Left cardiac atrium (tissue), 4 donors: ENCODE data around the gene C6orf89. TPM values are rescaled to one million over a fixed set of nuclear protein-coding genes. Genes with fewer than 3 reads are reported as not detected.
A peak's percentile ranks its signal among the peaks of the same experiment; 100 is the strongest.

ENCODE experiments used
- ATAC-seq, 2 donors: fragments of 200-7000 bp; cut with Tn5 transposase; one replicate each; pipeline ENCODE4 v1.9.1; 2020; ENCODE audit warnings: mild to moderate bottlenecking in 2 of 2, moderate library complexity in 2 of 2
- DNase-seq: peaks from one replicate; pipeline ENCODE4 v3.0.0-alpha.2; 2020
- intact Hi-C, 2 donors: fragments of 100-400 bp; cut with DNase I; formaldehyde crosslinking; loops; one replicate each; pipeline versions ENCODE4 v1.14.1 to v1.15.1; 2022 to 2023
- long read RNA-seq: library from polyadenylated mRNA; unstranded; transcript quantifications from one replicate; pipeline ENCODE4 v2.0.0, GENCODE V29; 2021
- total RNA-seq, 2 donors: library from RNA; stranded (reverse); fragmentation: NEBNext Ultra II Directional; extraction: Animal tissue kit (Norgen Biotek cat#: 25700); gene quantifications; one replicate each; pipeline ENCODE4 v1.2.1, GENCODE V29; 2021
- donor health status: DM: no; HTN: yes; CAD: no.
- donor health status: DM: no; HTN: yes; CAD: no; lungs with severe emphysema.
- donor health status: DM: yes; HTN: yes; CAD: no.
- donor health status: Dilated cardiomyopathy.

C6orf89 gene, protein sequence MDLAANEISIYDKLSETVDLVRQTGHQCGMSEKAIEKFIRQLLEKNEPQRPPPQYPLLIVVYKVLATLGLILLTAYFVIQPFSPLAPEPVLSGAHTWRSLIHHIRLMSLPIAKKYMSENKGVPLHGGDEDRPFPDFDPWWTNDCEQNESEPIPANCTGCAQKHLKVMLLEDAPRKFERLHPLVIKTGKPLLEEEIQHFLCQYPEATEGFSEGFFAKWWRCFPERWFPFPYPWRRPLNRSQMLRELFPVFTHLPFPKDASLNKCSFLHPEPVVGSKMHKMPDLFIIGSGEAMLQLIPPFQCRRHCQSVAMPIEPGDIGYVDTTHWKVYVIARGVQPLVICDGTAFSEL
- 10 to 100 TPM; 62.9 to 74.1 TPM for total RNA-seq
- long read RNA-seq, full-length matches to known transcripts: 64 of 87 reads
- long read RNA-seq, partial matches to known transcripts: 5 of 87 reads
- long read RNA-seq, other reads (novel, unspliced or antisense): 18 of 87 reads

DNA sequence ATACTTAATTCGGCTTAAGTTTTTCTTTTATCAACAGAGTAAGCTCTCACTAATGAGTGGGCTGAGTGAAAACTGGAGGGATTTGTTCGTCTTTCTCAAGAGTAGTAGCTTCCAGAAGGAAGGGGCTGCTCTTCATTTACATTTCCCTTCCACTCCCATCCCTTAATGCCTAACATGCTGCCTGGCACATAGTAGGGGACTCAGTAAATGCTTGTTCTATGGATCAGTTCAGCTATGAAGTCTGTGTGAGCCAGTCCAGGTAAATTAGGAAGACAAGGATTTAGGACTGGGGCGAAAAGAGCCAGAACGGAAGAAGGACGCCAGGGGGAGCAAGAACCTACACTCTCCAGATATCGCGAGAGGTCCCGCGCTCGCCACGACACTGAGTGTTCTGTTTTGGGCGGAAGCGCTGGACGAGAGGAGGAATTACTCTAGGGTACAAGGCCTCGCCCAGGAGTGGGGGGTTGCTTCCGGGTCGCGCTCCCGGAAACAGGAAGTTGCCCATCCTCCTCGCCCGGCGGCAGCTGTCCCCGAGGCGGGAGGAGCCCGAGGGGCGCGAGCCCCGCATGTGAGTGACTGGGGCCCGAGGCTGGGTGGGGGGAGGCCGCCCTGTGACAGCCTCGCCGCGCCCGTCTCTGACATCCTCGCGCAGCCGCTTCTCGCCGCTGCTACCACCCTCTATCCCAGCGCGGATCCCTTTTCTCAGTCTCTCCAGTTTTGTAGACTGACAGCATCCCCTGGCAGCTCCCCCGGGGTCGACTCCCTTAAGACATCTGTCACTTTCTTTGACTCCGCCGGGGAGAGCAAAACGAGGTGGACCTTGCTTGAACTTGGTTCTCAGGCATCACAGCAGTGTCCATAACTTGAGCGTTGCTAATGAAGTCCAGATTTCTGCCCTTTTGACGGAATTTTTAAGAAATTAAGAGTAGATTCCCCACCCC, at the start of gene C6orf89:
Gene C6orf89, plus strand, starts transcription at position 492 of the 941 bp plus-strand sequence. CDS start 13,493 bp downstream, outside the sequence.
- DNase-seq (peak; percentile 99), ATAC-seq (peak; percentile 100)
- intact Hi-C loops: loop anchor here (1.0 to 10.0 kb wide), 4 partner anchors 97 to 319 kb away; no protein-coding TSS in a partner anchor

- intact Hi-C loops: loop anchor here in 1 of 2 donors (10.0 kb wide), 1 partner anchor 62 kb away; no protein-coding TSS in a partner anchor
- DNase-seq (no peak), ATAC-seq (no peak)
Observed at GRCh38 chr6:36836111-36837021, 49.4 kb upstream of the C6orf89 start.

DNA sequence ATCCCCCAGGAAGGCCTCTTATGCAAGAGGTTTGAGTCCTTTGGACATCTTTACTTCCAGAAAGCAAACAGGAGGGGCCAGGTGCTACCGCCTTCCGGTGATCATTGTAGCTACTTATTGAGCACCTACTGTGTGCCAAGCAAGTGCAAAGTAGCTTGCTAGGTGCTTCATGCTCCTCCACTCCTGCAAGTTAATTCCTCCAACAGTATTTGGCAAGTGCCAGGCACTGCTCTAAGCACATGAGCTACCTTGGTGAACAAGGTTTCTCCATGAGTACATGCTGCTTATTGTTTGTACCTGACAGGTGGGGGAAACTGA, 48.8 kb upstream of the C6orf89 start:
- DNase-seq: no peak
- no peak for ATAC-seq
- intact Hi-C loops: loop anchor here in 1 of 2 donors (10.0 kb wide), 1 partner anchor 62 kb away; no protein-coding TSS in a partner anchor

- DNase-seq (no peak), ATAC-seq (no peak)
- intact Hi-C loops: loop anchor here in 1 of 2 donors (10.0 kb wide), 1 partner anchor 63 kb away; no protein-coding TSS in a partner anchor
Observed at GRCh38 chr6:36837686-36838085, 48.1 kb upstream of the C6orf89 start.

DNA sequence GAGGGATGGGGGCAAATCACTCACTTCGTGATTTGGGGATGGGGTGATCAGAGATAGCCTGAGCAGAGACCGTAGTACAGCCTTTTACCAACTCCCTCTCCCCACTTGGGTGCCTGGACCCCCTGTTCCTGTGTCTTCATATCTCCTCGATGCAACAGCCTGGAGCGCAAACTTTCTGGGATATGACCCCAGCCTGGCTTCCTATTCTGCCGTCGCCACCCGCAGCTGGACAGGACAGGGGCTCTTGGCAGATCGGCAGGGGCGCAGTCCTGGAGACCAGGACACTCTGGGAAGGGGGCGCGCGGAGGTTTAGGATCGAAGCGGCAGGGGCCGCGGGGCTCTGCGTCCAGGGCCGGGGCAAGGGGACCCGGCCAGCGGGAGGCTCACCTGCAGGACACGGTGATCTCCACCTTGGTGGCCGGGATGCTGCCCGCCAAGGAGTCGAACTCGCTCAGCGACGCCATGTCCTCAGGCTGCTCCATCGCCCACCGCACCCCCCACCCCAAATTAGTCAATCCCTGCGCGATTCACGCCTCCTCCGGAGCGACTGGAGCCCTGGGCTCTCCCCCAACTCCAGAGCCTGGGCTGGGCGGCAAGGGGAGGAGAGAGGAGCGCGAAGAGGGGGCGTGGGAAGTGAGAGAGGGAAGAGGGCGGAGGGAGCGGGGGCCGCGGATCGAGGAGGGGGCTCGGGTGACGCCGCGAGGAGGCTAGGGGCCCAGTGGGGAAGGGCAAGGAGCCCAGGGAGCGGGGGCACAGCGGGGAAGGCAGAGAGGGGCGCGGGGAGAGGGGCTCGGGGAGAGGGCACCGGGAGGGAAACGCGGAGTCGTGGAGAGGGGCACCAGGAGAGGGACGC, 46.6 kb upstream of the C6orf89 start, which contains the start of gene CPNE5:
Gene CPNE5, minus strand, starts transcription at position 549 of the 853 bp plus-strand sequence. Its CDS starts 67 bp downstream, at position 482.
- peak; percentile 52 for DNase-seq
- ATAC-seq: peak; percentile 41 to 53
- intact Hi-C loops: loop anchor here in 1 of 2 donors (10.0 kb wide), 1 partner anchor 64 kb away; no protein-coding TSS in a partner anchor

DNA sequence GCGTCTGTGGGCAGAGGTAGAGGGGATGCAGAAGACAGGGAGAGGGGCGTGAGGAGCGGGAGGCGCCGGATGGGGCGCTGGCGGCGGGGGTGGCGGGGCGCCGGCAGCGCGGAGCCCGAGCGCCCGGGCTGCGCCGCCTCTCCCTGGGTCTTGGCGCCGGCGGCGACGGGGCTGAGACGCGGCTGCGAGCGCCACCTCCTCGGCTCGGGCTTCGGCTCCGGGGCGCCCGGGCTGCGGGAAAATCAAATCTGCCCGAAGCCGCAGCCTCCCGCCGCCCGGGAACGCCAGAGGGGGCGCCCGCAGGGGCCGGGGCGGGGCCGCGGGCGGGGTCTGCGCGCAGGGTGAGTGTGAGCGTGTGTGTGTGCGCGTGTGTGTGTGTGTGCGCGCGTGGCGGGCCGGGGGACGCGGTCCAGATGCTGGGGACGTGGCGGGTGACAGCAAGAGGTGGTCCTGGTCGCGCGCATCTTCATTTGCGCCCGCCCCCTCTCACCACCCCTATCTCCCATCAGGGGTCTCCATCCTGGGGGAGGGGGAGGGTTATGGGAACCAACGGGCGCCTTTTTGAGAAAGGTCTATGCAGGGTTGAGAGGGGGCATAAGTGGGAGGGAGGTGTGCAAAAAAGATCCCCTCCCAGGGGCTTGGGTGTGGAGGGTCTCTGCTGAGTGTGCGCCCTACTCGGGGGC, 45.9 kb upstream of the C6orf89 start:
- intact Hi-C loops: loop anchor here in 1 of 2 donors (10.0 kb wide), 1 partner anchor 65 kb away; no protein-coding TSS in a partner anchor
- DNase-seq: peak; percentile 75

DNA sequence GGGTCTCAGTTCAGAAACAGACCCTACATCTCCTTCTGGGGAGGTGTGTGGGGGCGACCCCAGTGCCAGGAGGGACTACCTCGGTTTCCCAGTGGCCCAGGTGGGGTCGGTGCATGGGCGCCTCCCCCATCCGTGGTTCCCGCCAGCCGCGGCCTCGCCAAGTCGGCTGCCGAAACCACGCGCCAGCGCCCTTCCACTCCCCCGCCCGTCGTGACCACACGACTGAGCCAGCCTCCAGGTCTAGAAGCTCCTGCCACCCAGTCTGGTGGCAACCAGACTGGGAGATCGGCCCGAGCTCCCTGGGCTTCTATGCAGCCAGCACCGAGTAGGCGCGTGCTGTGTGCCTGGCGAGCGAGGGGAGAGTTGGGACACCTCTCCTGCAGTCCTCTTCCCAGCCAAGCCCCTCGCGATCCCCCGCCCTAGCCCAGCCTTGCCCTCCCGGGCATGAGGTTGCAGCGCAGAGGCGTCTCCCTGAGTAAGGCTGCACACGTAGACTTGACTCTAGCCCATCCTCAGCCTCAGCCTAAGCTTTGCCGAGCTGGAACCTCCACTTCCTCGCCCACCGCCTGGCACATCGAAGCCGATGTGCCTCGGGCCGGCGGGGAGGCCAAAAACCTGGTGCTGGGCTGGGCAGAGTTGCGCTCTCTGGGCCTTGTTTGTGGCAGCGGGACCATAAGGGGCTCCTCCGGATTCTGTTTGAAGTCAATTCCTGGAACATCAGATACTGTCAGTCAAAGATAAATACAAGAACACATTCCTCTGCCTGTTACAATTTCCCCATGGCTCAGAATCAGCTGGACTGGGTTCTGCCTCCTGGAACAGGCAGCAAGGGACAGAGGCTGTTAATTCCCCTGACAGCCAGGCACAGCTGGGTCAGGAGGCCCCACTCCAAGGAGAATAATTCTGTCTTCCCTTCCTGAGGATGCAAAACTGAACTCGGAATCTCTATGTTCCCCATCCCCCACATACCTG, 45.0 kb upstream of the C6orf89 start:
- ATAC-seq: peak; percentile 18 to 36
- DNase-seq: peak; percentile 51
- intact Hi-C loops: no loop called here

More for the DNA sequence above, 45.9 kb upstream of the C6orf89 start:
- ATAC-seq: peak; percentile 46 to 69

GRCh38 chr6:36841756-36842155, 44.0 kb upstream of the C6orf89 start:
- DNase-seq (no peak), ATAC-seq (no peak)
- intact Hi-C loops: no loop called here

- DNase-seq (no peak), ATAC-seq (no peak)
Observed at GRCh38 chr6:36843170-36843569, 42.6 kb upstream of the C6orf89 start.

DNA sequence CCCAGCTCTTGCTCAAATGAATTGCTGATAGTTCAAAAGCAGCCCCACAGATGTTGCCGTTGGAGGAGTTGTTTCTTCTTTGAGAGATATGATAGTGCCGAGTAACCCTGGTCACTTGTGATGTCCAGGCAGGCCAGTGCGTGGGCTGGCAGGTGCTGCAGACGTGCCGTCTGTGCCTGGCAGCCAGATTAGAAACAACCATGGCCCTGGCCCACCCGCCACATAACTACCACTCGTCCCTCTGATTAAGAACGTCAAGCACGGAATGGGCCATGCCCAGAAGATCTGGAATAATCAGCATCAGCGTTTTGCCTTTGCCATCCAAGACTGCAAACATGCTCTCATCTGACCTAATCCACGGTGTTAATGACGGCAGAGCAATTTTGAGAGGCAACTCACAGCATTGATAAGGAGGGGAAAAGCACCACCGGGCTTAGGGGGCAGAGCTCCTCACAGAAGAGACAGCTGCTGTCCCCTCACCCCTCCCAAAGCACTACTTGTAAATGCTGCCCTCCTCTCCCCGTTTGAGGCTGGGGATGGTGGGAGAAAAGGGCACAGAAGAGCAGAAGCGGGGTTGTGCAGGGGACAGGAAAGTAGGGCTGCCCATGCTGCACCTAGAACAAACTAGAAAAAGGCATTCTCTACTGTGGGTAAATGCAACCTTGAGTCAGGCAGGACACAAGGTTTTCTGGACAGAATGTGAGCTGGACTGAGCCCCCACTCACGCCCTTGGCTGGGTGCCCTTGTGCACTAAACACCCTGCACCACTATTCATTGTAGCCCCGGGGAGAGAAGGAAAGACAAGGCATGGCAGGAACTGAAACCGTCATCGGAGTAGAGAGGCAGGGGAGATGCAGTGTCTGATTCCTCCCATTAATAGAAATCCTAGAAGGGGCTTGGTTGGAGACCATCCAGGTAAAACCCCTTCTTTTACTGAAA, 41.3 kb upstream of the C6orf89 start:
- DNase-seq: peak; percentile 77

More at GRCh38 chr6:36843170-36843569, 42.6 kb upstream of the C6orf89 start:
- intact Hi-C loops: no loop called here

GRCh38 chr6:36845233-36845632, 40.5 kb upstream of the C6orf89 start:
- DNase-seq (no peak), ATAC-seq (no peak)
- intact Hi-C loops: no loop called here

More for the DNA sequence above, 41.3 kb upstream of the C6orf89 start:
- ATAC-seq: peak; percentile 10 to 42
- intact Hi-C loops: no loop called here

DNA sequence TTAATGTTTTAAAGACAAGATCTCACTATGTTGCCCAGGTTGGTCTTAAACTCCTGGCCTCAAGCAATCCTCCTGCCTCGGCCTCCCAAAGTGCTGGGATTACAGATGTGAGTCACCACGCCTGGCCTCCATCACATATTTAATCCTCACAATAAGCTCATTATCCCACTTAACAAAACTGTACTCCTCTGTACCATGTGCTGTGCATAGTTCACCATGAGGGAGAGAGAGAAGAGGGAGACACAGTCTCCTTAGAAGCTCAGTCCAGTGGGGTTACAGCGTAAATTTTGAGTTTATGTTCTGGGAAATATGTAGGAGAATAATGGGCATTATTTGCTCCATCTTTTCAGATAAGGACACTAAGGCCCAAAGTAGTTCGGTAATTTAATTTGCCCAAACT, 38.6 kb upstream of the C6orf89 start:
- ATAC-seq (no peak), DNase-seq (no peak)
- intact Hi-C loops: no loop called here

GRCh38 chr6:36847991-36848390, 37.8 kb upstream of the C6orf89 start:
- ATAC-seq (no peak), DNase-seq (no peak)
- intact Hi-C loops: no loop called here

- peak; percentile 85 for DNase-seq
- ATAC-seq: peak; percentile 59 to 61
- intact Hi-C loops: no loop called here
Observed at GRCh38 chr6:36848658-36849441, 36.9 kb upstream of the C6orf89 start.
